GM12801 (cell line): ENCODE measurements around the gene NUDT4.

Source experiments
- TF ChIP-seq, protein P1 (sequence below): IDR thresholded peaks from one replicate; pipeline ENCODE4 v1.5.1; 2011; ENCODE audit warnings: control low read depth; ENCODE audit not compliant: insufficient read length; ENCODE audit errors: extremely low read depth

NUDT4 gene

DNA sequence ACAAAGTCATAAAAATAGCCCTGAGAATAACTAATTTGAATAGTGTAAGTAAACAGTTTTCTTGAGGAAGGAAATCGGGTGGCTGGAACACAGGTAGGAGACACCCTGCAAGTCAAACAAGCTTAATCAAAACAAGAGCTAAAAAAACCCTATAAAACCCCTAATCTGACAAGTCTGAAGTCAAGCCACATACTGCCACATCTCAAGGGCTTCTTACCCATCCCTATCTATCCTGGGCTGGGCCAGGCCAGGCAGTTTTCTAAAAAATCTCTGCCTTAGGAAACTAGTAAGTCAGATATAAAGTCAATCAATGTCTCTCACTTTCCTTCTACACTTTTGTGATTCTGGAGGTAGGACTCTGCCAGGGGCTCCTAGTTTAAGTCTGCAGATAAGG is 48.7 kb downstream of the NUDT4 start:
- TF ChIP-seq, protein P1, sequence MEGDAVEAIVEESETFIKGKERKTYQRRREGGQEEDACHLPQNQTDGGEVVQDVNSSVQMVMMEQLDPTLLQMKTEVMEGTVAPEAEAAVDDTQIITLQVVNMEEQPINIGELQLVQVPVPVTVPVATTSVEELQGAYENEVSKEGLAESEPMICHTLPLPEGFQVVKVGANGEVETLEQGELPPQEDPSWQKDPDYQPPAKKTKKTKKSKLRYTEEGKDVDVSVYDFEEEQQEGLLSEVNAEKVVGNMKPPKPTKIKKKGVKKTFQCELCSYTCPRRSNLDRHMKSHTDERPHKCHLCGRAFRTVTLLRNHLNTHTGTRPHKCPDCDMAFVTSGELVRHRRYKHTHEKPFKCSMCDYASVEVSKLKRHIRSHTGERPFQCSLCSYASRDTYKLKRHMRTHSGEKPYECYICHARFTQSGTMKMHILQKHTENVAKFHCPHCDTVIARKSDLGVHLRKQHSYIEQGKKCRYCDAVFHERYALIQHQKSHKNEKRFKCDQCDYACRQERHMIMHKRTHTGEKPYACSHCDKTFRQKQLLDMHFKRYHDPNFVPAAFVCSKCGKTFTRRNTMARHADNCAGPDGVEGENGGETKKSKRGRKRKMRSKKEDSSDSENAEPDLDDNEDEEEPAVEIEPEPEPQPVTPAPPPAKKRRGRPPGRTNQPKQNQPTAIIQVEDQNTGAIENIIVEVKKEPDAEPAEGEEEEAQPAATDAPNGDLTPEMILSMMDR = no peak

DNA sequence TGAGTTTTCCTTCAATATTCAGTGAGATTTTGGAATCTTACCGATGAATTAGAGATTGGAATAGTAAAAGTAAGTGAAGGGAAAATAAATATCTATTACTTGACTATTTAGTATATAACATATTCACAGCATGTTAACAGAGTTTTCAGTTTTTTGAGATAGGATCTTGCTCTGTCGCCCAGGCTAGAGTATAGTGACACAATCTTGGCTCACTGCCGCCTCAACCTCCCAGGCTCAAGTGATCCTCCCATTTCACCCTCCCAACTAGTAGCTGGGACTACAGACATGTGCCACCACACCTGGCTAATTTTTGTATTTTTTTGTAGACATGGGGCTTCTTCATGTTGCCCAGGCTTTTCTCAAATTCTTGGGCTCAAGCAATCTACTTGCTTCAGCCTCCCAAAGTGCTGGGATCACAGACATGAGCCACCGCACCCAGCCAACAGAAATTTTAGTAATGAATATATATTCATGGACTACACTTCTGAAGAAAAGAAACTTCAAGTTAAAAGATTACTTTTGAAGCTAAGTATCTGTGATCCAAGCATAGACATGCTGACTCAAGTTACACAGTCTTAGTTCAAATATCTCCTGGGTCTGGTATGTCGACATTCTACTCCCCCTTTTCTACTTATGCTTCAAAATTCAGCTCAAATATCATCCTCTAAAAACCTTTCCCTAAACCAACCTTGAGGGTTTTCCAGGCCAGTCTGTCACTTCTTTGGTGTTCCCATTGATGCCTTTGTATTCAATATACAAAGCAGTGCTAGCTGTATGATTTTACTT is 50.2 kb downstream of the NUDT4 start:
- TF ChIP-seq, protein P1 = no peak

DNA sequence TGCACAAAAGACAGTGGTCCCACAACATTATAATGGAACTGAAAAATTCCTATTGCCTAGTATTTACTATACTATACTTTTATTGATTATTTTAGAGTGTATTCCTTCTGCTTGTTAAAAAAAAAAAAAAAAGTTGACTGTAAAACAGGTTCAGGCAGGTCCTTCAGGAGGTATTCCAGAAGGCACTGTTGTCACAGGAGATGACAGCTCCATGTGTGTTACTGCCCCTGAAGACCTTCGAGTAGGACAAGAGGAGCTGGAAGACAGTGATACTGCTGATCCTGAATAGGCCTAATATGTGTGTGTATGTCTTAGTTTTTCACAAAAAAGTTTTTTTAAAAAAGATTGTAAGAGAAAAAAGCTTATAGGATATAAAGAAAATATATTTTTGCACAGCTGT is 51.7 kb downstream of the NUDT4 start:
- TF ChIP-seq, protein P1 = no peak

GRCh38 chr12:93429852-93430251 is 52.1 kb downstream of the NUDT4 start:
- TF ChIP-seq, protein P1 = no peak

DNA sequence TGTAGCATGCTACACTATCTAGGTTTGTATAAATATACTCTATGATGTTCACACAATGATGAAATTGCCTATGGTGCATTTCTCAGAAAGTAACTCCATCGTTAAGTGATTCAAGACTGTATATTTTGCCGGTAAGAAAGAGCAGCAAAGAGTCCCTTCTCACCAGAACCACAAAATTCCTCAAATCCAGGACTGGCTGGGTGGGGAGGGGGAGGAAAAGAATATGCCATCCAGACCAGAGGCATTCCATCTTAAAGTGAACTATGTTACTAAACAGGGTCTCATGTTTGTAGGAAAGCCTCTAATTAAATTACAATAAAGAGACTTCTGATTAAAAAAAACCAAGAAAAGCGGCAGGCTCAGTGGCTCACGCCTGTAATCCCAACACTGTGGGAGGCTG is 52.6 kb downstream of the NUDT4 start:
- TF ChIP-seq, protein P1 = no peak

DNA sequence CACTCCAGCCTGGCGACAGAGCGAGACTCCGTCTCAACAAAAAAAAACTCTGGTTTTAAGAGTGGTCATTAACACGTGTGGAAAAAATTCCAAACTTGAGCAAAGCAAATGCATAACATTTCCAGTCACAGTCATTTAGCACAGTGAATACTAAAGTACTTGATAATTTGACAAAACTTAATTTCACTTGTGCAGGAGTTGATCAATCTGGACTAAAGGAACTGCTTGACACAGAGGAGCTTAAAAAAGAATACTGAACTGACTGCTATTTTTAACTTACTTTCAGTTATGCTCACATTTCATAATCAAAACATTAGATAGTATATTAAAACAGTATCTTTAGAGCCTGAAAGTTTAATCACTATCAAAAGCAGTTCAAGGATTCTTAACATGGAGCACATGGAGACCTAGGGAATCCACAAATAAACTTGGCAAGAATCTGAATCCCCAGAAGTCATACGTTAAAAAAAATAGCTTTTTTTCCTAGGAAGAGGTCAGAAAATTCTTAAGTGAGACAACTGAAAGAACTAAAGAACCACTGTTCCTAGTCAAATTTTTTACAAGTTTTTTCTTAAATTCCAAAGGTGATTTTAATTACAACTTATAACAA is 56.6 kb downstream of the NUDT4 start:
- TF ChIP-seq, protein P1 = no peak

GRCh38 chr12:93438266-93439050 is 60.7 kb downstream of the NUDT4 start:
- TF ChIP-seq, protein P1 = no peak
